ENCODE results near the gene SLC2A13. TPM values are rescaled to one million over a fixed set of nuclear protein-coding genes. Genes with fewer than 3 reads are reported as not detected.
"Not testable (repeated sequence)": the region's sequence is repeated elsewhere in the genome, so short reads cannot be mapped to it uniquely, and the experiment has no call there.

Gene SLC2A13
- total and polyA plus RNA-seq, 2 donors (not counting 1 experiment from before 2014, with no cell fraction given), result 5.4 to 10.2 TPM

- Histone ChIP-seq H3K4me3 (replicated peaks in 1 of 4; ENCODE audit: control extremely low read depth in 1 of 4, insufficient read depth in 1 of 4, low read depth in 3 of 4, low read length in 4 of 4) (no peak overlapping the region), H3K9ac (ENCODE audit: insufficient read depth, low read length) (no peak overlapping the region), H3K4me2 (ENCODE audit: extremely low read depth, insufficient read depth, low read length) (no peak overlapping the region), H4K20me1 (ENCODE audit: control insufficient read depth, extremely low read depth, insufficient read depth, low read length) (no peaks in the 10 kb centered on the region), H2AFZ (ENCODE audit: low read length) (no peak overlapping the region), H3K79me2 (ENCODE audit: control insufficient read depth, insufficient read depth, low read length) (no peaks in the 10 kb centered on the region), H3K4me1 (ENCODE audit: control insufficient read depth, extremely low read depth, insufficient read depth, low read length) (no peaks in the 10 kb centered on the region), H3K9me3 (ENCODE audit: control insufficient read depth, insufficient read depth, low read depth, low read length) (no peaks in the 10 kb centered on the region), H3K36me3 (ENCODE audit: control insufficient read depth, insufficient read depth, low read length) (no peaks in the 10 kb centered on the region), H3K27me3 (ENCODE audit: control insufficient read depth, insufficient read depth, low read length) (no peaks in the 10 kb centered on the region), H3K27ac (ENCODE audit: insufficient read depth, low read length) (no peak overlapping the region)
- DNase-seq (ENCODE audit: low read depth in 2 of 2), result peak; percentile 39 to 64
- TF ChIP-seq EZH2 (IDR thresholded peaks at IDR 0.05; ENCODE audit: low read length, missing control alignments) (no peak), CTCF (conservative IDR thresholded peaks at IDR 0.05 in 1 of 2, IDR thresholded peaks at IDR 0.05 in 1 of 2; ENCODE audit: low read depth in 1 of 2, low read length in 2 of 2) (no peak)
Observed at GRCh38 chr12:39905152-39905551, 200.7 kb downstream of the SLC2A13 start.

DNA sequence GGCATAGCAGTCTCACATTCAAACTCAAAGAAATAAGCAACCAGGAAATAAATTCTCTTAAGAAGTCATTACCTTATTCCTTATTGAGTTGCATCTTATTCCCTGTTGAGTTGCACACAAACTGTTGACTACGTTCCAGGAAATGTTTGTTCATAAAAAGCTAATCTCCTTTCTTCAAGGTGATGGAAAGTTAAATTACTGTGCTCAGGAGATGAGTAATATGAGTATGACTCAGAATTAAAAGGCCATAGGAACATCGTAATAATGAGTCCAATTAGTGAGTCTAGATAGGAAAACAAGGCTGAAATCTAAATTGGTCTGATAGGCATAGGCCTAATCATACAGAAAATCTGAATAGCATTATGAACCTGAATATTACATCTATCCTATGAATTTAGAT is 203.1 kb downstream of the SLC2A13 start:
- H3K27me3 ChIP-seq (ENCODE audit: control insufficient read depth, insufficient read depth, low read length), result no peaks in the 10 kb centered on the region
- H3K79me2 ChIP-seq (ENCODE audit: control insufficient read depth, insufficient read depth, low read length), result no peaks in the 10 kb centered on the region
- H3K9ac ChIP-seq (ENCODE audit: insufficient read depth, low read length), result no peak overlapping the region
- no peaks in the 10 kb centered on the region for H3K9me3 ChIP-seq (ENCODE audit: control insufficient read depth, insufficient read depth, low read depth, low read length)
- H3K4me3 ChIP-seq (replicated peaks in 1 of 4; ENCODE audit: control extremely low read depth in 1 of 4, insufficient read depth in 1 of 4, low read depth in 3 of 4, low read length in 4 of 4), result no peak overlapping the region
- no peak overlapping the region for H3K4me2 ChIP-seq (ENCODE audit: extremely low read depth, insufficient read depth, low read length)
- H4K20me1 ChIP-seq (ENCODE audit: control insufficient read depth, extremely low read depth, insufficient read depth, low read length), result no peaks in the 10 kb centered on the region
- no peak overlapping the region for H2AFZ ChIP-seq (ENCODE audit: low read length)
- no peaks in the 10 kb centered on the region for H3K4me1 ChIP-seq (ENCODE audit: control insufficient read depth, extremely low read depth, insufficient read depth, low read length)
- TF ChIP-seq CTCF (conservative IDR thresholded peaks at IDR 0.05 in 1 of 2, IDR thresholded peaks at IDR 0.05 in 1 of 2; ENCODE audit: low read depth in 1 of 2, low read length in 2 of 2), result no peak
- no peak for TF ChIP-seq EZH2 (IDR thresholded peaks at IDR 0.05; ENCODE audit: low read length, missing control alignments)
- no peaks in the 10 kb centered on the region for H3K36me3 ChIP-seq (ENCODE audit: control insufficient read depth, insufficient read depth, low read length)
- DNase-seq (ENCODE audit: low read depth in 2 of 2), result peak in 1 of 2 donors; percentile 9
- no peak overlapping the region for H3K27ac ChIP-seq (ENCODE audit: insufficient read depth, low read length)

- Histone ChIP-seq H3K4me1 (ENCODE audit: control insufficient read depth, extremely low read depth, insufficient read depth, low read length) (no peaks in the 10 kb centered on the region), H3K27me3 (ENCODE audit: control insufficient read depth, insufficient read depth, low read length) (no peaks in the 10 kb centered on the region), H4K20me1 (ENCODE audit: control insufficient read depth, extremely low read depth, insufficient read depth, low read length) (no peaks in the 10 kb centered on the region), H3K9ac (ENCODE audit: insufficient read depth, low read length) (no peak overlapping the region), H3K4me2 (ENCODE audit: extremely low read depth, insufficient read depth, low read length) (no peak overlapping the region), H3K27ac (ENCODE audit: insufficient read depth, low read length) (no peak overlapping the region), H3K9me3 (ENCODE audit: control insufficient read depth, insufficient read depth, low read depth, low read length) (no peaks in the 10 kb centered on the region), H3K36me3 (ENCODE audit: control insufficient read depth, insufficient read depth, low read length) (no peaks in the 10 kb centered on the region), H2AFZ (ENCODE audit: low read length) (no peak overlapping the region), H3K79me2 (ENCODE audit: control insufficient read depth, insufficient read depth, low read length) (no peaks in the 10 kb centered on the region), H3K4me3 (replicated peaks in 1 of 4; ENCODE audit: control extremely low read depth in 1 of 4, insufficient read depth in 1 of 4, low read depth in 3 of 4, low read length in 4 of 4) (no peak overlapping the region)
- no peak for TF ChIP-seq CTCF (conservative IDR thresholded peaks at IDR 0.05 in 1 of 2, IDR thresholded peaks at IDR 0.05 in 1 of 2; ENCODE audit: low read depth in 1 of 2, low read length in 2 of 2)
- no peak for TF ChIP-seq EZH2 (IDR thresholded peaks at IDR 0.05; ENCODE audit: low read length, missing control alignments)
- no peak for DNase-seq (ENCODE audit: low read depth in 2 of 2)
Observed at GRCh38 chr12:39897315-39897714, 208.6 kb downstream of the SLC2A13 start.

DNA sequence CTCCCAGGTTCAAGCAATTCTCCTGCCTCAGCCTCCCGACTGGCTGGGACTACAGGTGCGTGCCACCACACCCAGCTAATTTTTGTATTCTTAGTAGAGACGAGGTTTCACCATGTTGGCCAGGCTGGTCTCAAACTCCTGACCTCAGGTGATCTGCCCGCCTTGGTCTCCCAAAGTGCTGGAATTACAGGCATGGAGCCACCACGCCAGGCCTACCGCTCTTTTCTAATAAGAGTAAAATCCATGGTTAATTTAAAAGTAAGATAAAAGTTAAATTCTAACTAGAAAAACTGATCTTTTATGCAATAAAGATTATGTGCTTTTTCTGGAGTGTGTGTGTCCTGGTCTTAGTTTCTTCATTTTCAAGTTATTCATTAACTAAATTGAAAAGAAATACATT is 212.5 kb downstream of the SLC2A13 start:
- H4K20me1 ChIP-seq (ENCODE audit: control insufficient read depth, extremely low read depth, insufficient read depth, low read length); H3K27me3 ChIP-seq (ENCODE audit: control insufficient read depth, insufficient read depth, low read length); DNase-seq (ENCODE audit: low read depth in 2 of 2); H3K27ac ChIP-seq (ENCODE audit: insufficient read depth, low read length); H3K4me2 ChIP-seq (ENCODE audit: extremely low read depth, insufficient read depth, low read length); H2AFZ ChIP-seq (ENCODE audit: low read length); H3K36me3 ChIP-seq (ENCODE audit: control insufficient read depth, insufficient read depth, low read length); H3K9ac ChIP-seq (ENCODE audit: insufficient read depth, low read length); H3K4me3 ChIP-seq (replicated peaks in 1 of 4; ENCODE audit: control extremely low read depth in 1 of 4, insufficient read depth in 1 of 4, low read depth in 3 of 4, low read length in 4 of 4); H3K9me3 ChIP-seq (ENCODE audit: control insufficient read depth, insufficient read depth, low read depth, low read length); H3K4me1 ChIP-seq (ENCODE audit: control insufficient read depth, extremely low read depth, insufficient read depth, low read length); H3K79me2 ChIP-seq (ENCODE audit: control insufficient read depth, insufficient read depth, low read length): not testable (repeated sequence)
